T-helper 2 cell treated with Interferon-gamma antibody and Interleukin-4, amounts not matched to agents 5 μg/mL and 100 μg/mL, for 36 hours (primary cell): ENCODE data around the gene GRIK4.
A peak's percentile ranks its signal among the peaks of the same experiment; 100 is the strongest.
"Not testable (repeated sequence)": the region's sequence is repeated elsewhere in the genome, so short reads cannot be mapped to it uniquely, and the experiment has no call there.

Experiments
- DNase-seq: peaks from one replicate; pipeline ENCODE4 v3.0.0; 2021; ENCODE audit warnings: low spot score
- H3K27ac Mint-ChIP-seq: one replicate; pipeline ENCODE4 v1.8.0; 2021; ENCODE audit warnings: mild to moderate bottlenecking, mixed read lengths
- H3K27me3 Mint-ChIP-seq: one replicate; pipeline ENCODE4 v1.8.0; 2021; ENCODE audit warnings: low read depth, mixed read lengths
- H3K36me3 Mint-ChIP-seq: one replicate; pipeline ENCODE4 v1.8.0; 2021; ENCODE audit warnings: low read depth, mixed read lengths
- H3K4me1 Mint-ChIP-seq: one replicate; pipeline ENCODE4 v1.8.0; 2021; ENCODE audit warnings: low read depth, mixed read lengths
- H3K4me3 Mint-ChIP-seq: one replicate; pipeline ENCODE4 v1.8.0; 2022; ENCODE audit warnings: mild to moderate bottlenecking, moderate library complexity, mixed read lengths
- H3K9me3 Mint-ChIP-seq: one replicate; pipeline ENCODE4 v1.8.0; 2021; ENCODE audit warnings: mixed read lengths

The GRIK4 gene

GRCh38 chr11:120500414-120501071, 11.0 kb upstream of the GRIK4 start:
- Mint-ChIP-seq H3K36me3 (no peaks in the 10 kb centered on the region), H3K9me3 (no peaks in the 10 kb centered on the region), H3K27ac (no peak overlapping the region), H3K27me3 (peaks cover 30% of the 10 kb centered on the region), H3K4me3 (no peak overlapping the region), H3K4me1 (no peaks in the 10 kb centered on the region)
- no peak for DNase-seq

- Mint-ChIP-seq H3K4me3 (no peak overlapping the region), H3K4me1 (no peaks in the 10 kb centered on the region), H3K36me3 (no peaks in the 10 kb centered on the region), H3K27me3 (peaks cover 29% of the 10 kb centered on the region), H3K27ac (no peak overlapping the region), H3K9me3 (no peaks in the 10 kb centered on the region)
- DNase-seq = no peak
These were observed 10.1 kb upstream of the GRIK4 start for GRCh38 chr11:120501440-120501839.

GRCh38 chr11:120501976-120502755, 9.4 kb upstream of the GRIK4 start:
- H3K27me3 Mint-ChIP-seq = peaks cover 36% of the 10 kb centered on the region
- DNase-seq = no peak
- H3K4me3 Mint-ChIP-seq = no peak overlapping the region
- H3K36me3 Mint-ChIP-seq = no peaks in the 10 kb centered on the region
- no peak overlapping the region for H3K27ac Mint-ChIP-seq
- H3K9me3 Mint-ChIP-seq = no peaks in the 10 kb centered on the region
- no peaks in the 10 kb centered on the region for H3K4me1 Mint-ChIP-seq

GRCh38 chr11:120503529-120503928, 8.0 kb upstream of the GRIK4 start:
- not testable (repeated sequence) for H3K27ac Mint-ChIP-seq, H3K4me1 Mint-ChIP-seq, H3K36me3 Mint-ChIP-seq, H3K4me3 Mint-ChIP-seq, H3K9me3 Mint-ChIP-seq, DNase-seq
- H3K27me3 Mint-ChIP-seq = peaks cover 37% of the 10 kb centered on the region

- H3K27me3 Mint-ChIP-seq = peaks cover 44% of the 10 kb centered on the region
- DNase-seq = no peak
- H3K36me3 Mint-ChIP-seq = no peaks in the 10 kb centered on the region
- H3K4me1 Mint-ChIP-seq = no peaks in the 10 kb centered on the region
- no peak overlapping the region for H3K27ac Mint-ChIP-seq
- no peaks in the 10 kb centered on the region for H3K9me3 Mint-ChIP-seq
- H3K4me3 Mint-ChIP-seq = no peak overlapping the region
These were observed 5.6 kb upstream of the GRIK4 start for GRCh38 chr11:120505801-120506425.

GRCh38 chr11:120509346-120510053, 2.0 kb upstream of the GRIK4 start:
- H3K4me1 Mint-ChIP-seq = no peaks in the 10 kb centered on the region
- H3K27me3 Mint-ChIP-seq = peaks cover 48% of the 10 kb centered on the region
- no peak overlapping the region for H3K27ac Mint-ChIP-seq
- H3K36me3 Mint-ChIP-seq = no peaks in the 10 kb centered on the region
- H3K9me3 Mint-ChIP-seq = no peaks in the 10 kb centered on the region
- DNase-seq = no peak
- no peak overlapping the region for H3K4me3 Mint-ChIP-seq

GRCh38 chr11:120510406-120511115, 987 bp upstream of the GRIK4 start:
- no peaks in the 10 kb centered on the region for H3K4me1 Mint-ChIP-seq

GRCh38 chr11:120511820-120512738, 531 bp downstream of the GRIK4 start:
- Mint-ChIP-seq H3K9me3 (no peaks in the 10 kb centered on the region), H3K4me1 (no peaks in the 10 kb centered on the region), H3K36me3 (no peaks in the 10 kb centered on the region), H3K27ac (no peak overlapping the region), H3K27me3 (peaks cover 54% of the 10 kb centered on the region), H3K4me3 (no peak overlapping the region)
- DNase-seq = no peak

More at GRCh38 chr11:120510406-120511115, 987 bp upstream of the GRIK4 start:
- no peak for DNase-seq
- peaks cover 50% of the 10 kb centered on the region for H3K27me3 Mint-ChIP-seq
- no peaks in the 10 kb centered on the region for H3K36me3 Mint-ChIP-seq
- H3K27ac Mint-ChIP-seq = no peak overlapping the region
- H3K4me3 Mint-ChIP-seq = no peak overlapping the region
- H3K9me3 Mint-ChIP-seq = no peaks in the 10 kb centered on the region

- no peak for DNase-seq
- Mint-ChIP-seq H3K9me3 (no peaks in the 10 kb centered on the region), H3K36me3 (no peaks in the 10 kb centered on the region), H3K4me1 (no peaks in the 10 kb centered on the region), H3K27me3 (peaks cover 54% of the 10 kb centered on the region), H3K27ac (no peak overlapping the region), H3K4me3 (peak overlapping the region; percentile 19)
These were observed 1.3 kb downstream of the GRIK4 start for GRCh38 chr11:120512739-120513435.

- no peak overlapping the region for H3K27ac Mint-ChIP-seq
- H3K4me1 Mint-ChIP-seq = no peaks in the 10 kb centered on the region
- no peaks in the 10 kb centered on the region for H3K9me3 Mint-ChIP-seq
- no peaks in the 10 kb centered on the region for H3K36me3 Mint-ChIP-seq
- H3K4me3 Mint-ChIP-seq = no peak overlapping the region
- DNase-seq = no peak
- H3K27me3 Mint-ChIP-seq = peaks cover 52% of the 10 kb centered on the region
These were observed 2.1 kb downstream of the GRIK4 start for GRCh38 chr11:120513436-120514315.

- no peak overlapping the region for H3K4me3 Mint-ChIP-seq
- no peak overlapping the region for H3K27ac Mint-ChIP-seq
- no peaks in the 10 kb centered on the region for H3K9me3 Mint-ChIP-seq
- H3K36me3 Mint-ChIP-seq = no peaks in the 10 kb centered on the region
- H3K27me3 Mint-ChIP-seq = peaks cover 46% of the 10 kb centered on the region
- DNase-seq = no peak
- H3K4me1 Mint-ChIP-seq = no peaks in the 10 kb centered on the region
These were observed 3.1 kb downstream of the GRIK4 start for GRCh38 chr11:120514541-120515121.
